T-helper 2 cell (primary cell): ENCODE results near the gene NOL3.

ENCODE experiments used
- DNase-seq, 5 experiments: peaks; one replicate each; pipeline versions ENCODE4 v3.0.0 to v3.0.0-alpha.2; 2012 to 2022

NOL3 gene

DNA sequence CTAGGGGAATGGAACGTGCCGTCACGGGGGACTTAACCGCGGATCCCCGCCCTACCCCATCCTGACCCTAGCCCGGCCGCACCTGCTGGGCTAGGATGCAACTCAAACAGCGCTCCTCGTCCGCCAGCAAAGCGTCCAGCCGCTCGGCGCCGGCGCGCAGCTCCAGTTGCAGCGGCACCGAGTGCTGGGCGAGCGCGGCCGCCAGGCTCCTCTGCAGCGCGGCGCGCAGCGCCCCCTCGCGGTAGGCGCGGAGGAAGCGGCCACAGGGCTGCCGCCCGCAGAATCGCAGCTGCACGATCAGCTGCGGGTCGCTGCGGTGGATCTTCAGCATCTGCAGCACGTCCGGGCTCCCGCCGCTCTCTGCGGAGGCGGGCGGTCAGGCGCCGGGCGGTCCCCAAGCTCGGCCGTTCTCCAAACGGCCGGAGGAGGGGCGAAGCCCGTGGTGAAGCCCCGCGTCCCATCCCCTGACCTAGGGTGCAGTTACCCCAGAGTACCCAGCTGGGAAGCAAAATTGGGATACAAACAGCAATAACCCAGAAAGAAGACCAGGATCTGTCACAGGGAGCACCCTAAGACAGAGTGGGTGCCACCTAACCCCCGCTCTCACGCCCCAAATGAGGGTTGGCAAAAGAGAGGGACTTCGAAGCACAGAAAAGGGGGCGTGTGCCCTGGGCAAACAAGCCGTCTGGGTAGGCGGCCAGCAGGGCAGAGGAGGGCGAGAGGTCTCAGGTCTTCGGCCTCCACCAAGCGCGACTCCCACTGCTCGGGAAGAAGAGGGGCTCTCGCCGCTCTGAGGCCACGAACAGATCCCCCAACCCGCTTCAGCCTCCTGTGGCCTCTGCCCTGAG, 14.8 kb upstream of the NOL3 start:
- DNase-seq = peak; percentile 63 to 80 (median 70)

GRCh38 chr16:67156143-67156844, 14.0 kb upstream of the NOL3 start:
- no peak for DNase-seq

GRCh38 chr16:67157106-67157748, 13.1 kb upstream of the NOL3 start:
- DNase-seq = no peak

DNA sequence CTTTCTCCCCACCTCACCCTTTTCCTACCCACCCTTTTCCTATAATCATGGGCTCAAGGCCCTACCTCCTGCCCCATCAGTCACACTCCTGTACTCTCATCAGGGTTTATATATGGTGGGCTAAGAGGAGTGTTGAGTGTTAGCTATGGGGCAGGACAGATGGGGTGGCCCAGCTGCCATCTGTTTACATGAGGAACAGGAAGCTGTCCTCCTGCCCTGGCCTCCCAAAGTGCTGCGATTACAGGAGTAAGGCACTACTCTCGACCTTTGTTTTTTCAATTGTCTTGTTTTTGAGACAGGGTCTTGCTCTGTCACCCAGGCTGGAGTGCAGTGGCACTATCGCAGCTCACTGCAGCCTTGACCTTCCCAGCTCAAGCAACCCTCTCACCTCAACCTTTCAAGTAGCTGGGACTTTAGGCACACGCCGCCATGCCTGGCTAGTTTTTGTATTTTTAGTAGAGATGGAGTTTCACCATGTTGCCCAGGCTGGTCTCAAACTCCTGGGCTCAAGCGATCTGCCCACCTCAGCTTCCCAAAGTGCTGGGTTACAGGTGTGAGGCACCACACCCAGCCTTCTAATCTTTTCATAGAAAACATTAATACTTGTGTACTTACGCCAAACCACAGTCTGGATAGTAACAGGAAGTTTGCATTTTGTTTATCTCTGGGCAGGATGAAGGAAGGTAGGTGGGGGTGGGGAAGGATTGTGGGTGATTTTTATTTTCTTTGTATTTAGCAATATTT, 12.3 kb upstream of the NOL3 start:
- DNase-seq = peak in 2 of 5 experiments; percentile 40 to 62

DNA sequence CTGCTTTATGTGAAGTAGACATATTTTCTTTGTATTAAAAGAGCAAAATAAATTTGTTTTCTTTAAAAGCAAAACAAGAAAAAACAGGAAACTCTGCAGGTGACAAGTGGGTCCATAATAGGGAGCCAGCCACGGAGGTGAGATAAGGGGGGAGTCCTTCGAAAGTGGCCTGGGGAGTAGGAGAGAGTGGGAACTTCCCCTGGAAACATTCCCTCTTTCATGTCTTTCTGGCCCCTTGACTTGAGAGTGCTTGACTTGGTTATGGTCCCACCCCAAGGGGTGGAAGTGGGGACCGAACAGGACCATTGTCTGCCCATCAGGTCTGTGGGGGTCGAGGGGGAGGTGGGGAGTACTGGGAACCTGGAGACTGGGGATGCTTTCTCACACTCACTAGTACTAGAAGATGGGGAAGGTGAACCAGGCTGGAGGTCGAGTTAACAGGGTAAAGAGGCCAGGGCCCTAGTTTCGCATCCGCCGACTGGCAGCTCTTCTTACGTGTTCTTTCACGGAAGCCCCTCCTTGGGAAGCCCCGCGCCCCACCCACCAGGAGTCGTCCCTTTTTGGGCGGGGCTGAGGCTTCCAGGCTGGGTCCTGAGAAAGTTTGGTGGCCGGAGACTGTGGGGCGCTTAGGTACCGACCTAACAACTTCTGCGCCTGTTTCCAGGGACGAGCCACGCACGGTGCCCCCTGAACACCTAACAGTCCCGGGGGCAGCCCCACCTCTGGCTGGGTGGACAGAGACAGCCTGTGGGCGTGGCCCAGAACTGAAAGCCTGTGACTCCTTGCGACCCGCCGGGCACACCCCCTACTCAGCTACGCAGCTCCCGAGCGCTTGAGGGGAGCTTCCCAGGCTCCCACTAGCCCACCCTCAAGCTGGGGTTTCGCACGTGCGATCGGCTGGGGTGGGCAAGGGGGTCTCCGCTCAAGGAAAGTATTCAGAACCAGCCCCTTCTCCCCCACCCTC, 11.4 kb upstream of the NOL3 start:
- peak; percentile 54 to 90 (median 74) for DNase-seq

DNA sequence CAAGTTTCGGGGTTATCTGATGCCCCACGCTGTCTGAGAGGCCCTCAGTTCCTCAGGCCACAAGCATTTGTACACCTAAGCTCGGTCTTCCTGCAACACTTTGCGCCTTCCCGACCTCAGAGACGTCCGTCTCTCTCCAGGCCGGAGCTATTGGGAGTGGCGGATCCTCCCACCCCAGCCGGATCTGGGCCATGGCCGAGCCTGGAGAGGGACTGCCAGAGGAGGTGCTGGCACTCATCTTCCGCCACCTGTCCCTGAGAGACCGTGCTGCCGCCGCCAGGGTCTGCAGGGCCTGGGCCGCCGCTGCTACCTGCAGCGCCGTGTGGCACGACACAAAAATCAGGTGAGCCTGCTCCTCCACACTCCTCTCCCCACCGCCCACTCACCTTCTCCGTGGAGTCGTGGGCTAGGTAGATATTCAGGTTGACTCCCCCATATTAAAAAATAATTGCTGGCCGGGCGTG, 8.7 kb upstream of the NOL3 start:
- no peak for DNase-seq

DNA sequence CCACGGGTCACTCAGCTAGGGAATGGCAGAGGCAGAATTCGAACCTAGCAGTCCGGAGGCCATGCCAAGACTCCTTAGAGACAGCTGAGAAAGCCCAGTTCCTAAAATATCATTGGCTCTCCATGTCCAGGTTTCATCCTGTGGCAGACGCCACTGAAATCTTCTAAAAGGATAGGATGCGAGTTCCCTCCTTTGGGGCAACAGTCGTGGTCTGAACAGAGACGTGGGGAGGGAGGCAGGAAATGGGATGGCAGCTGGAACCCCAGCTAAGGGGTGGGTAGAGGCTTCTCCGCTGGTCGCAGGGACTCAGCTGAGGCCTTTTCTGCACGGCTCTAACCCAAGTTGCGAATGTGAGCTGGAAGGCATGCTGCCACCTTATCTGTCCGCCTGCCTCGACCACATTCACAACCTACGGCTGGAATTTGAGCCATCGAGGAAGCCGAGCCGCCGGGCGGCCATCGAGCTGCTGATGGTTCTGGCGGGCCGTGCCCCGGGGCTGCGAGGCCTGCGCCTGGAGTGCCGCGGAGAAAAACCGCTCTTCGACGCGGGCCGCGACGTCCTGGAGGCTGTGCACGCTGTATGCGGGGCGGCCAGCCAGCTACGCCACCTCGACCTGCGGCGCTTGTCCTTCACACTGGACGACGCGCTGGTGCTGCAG, 7.7 kb upstream of the NOL3 start:
- DNase-seq = no peak

DNA sequence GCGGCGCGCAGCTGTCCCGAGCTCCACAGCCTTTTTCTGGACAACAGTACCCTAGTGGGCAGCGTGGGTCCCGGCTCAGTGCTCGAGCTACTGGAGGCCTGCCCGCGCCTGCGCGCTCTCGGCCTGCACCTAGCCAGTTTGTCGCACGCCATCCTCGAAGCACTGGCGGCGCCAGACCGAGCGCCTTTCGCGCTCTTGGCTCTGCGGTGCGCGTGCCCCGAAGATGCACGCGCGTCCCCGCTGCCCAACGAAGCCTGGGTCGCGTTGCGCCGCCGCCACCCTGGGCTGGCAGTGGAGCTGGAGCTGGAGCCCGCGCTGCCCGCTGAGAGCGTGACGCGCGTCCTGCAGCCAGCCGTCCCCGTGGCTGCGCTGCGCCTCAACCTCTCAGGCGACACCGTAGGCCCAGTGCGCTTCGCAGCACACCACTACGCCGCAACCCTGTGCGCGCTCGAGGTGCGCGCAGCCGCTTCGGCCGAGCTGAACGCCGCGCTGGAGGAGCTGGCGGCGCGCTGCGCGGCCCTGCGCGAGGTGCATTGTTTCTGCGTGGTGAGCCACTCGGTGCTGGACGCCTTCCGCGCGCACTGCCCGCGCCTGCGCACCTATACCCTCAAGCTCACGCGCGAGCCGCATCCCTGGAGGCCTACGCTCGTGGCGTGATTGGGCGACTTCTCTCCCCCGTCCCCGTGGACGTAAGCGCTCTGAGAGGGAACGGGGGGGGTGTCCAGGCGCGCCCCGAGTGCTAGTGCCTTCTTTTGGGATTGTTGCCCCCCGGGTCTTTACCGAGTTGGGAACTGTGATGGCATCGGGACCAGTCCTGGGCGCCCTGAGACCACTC, 7.0 kb upstream of the NOL3 start:
- DNase-seq = peak in 1 of 5 experiments; percentile 90

GRCh38 chr16:67163999-67164558, 6.3 kb upstream of the NOL3 start:
- no peak for DNase-seq

DNA sequence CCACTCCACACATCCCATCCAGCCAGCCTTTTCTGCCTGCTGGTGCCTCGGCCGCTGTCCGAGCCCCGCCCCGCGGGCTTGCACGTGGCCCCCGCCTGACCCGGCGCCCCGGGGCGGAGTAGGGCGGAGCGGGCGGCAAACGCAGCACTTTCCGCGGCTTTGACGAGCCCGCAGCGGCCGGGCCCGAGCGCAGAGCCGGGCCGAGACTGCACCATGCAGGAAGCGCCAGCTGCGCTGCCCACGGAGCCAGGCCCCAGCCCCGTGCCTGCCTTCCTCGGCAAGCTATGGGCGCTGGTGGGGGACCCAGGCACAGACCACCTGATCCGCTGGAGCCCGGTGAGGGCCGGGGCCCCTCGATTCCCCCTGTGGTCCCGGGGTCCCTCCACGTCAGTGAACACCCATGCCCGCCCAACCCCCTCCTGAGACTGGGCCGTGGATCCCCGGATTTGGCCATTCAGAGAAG, 5.7 kb upstream of the NOL3 start, which contains the start of gene HSF4:
Gene HSF4 (plus strand): TSS at position 147 of the 463 bp plus-strand sequence. CDS start 67 bp downstream, at position 214.
- DNase-seq = no peak

DNA sequence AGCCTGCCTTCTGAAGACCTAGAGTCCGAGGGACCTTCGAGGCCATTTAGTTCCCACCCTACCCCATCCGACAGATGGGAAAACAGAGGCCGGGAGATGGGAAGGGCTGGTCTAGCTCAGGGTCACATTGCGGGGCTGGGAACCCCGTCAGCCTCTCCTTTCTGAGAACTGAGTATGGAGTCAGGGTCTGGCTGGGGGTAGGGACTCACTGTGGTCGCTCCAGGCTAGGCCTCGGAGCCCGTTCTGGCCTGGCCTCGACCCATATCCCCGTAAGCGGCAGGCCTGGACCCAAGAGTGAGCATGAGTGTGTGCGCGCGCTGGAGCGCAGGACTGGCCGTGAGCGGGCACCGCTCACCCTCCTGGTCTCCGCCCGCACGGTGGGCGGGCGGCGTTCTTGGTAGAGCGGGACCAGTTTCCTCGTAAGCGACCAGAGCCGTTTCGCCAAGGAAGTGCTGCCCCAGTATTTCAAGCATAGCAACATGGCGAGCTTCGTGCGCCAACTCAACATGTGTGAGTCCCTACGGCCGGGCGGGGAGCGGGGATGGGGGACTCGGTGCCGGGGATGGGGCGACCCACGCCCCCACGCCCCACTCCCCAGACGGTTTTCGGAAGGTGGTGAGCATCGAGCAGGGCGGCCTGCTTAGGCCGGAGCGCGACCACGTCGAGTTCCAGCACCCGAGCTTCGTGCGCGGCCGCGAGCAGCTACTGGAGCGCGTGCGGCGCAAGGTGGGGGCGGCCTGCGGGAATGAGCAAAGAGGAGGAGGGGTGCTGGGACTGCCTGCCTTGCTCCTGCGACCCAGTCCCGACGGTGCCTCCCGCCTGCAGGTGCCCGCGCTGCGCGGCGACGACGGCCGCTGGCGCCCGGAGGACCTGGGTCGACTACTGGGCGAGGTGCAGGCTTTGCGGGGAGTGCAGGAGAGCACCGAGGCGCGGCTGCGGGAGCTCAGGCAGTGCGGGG, 4.9 kb upstream of the NOL3 start:
- no peak for DNase-seq

- DNase-seq = no peak
Measured at GRCh38 chr16:67166110-67166547, 4.2 kb upstream of the NOL3 start.

DNA sequence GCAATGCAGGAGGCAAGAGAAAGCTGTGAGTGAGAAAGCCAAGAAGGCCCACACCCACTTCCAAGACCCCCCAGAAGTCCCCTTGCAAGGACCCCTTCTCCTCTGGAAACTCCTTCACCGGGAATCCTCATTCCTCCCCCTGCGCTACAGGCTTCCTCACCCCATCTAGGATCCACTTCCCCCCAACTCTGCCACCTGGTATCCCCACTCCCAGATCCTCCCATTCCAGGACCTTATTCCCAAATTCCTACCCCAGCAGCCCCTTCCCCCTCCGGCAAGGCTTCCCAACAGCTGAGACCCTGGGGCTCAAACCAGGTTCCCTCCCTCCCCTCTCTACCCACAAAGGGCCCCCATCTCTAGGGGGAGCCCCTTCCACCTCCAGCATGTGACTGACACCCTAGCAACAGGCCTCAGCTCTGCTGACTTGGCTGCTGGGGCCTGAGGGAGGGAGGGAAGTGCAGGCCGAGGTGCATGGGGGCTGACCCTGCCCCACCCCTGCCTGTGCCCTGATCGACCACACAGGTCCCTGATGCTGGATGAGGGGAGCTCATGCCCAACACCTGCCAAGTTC, 3.7 kb upstream of the NOL3 start:
- no peak for DNase-seq

DNA sequence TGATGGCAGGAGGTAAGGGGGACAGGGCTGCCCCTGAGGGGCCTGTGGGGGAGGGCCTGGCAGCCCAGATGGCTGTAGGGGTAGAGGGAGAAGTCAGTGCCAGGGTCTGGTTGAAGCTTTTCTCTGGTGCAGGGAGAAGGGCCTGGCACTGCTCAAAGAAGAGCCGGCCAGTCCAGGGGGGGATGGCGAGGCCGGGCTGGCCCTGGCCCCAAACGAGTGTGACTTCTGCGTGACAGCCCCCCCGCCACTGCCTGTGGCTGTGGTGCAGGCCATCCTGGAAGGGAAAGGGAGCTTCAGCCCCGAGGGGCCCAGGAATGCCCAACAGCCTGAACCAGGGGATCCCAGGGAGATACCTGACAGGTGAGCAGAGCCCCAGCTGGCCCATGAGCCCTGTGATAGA, 2.8 kb upstream of the NOL3 start:
- DNase-seq = no peak

GRCh38 chr16:67169011-67169451, 1.3 kb upstream of the NOL3 start:
- DNase-seq = no peak

DNA sequence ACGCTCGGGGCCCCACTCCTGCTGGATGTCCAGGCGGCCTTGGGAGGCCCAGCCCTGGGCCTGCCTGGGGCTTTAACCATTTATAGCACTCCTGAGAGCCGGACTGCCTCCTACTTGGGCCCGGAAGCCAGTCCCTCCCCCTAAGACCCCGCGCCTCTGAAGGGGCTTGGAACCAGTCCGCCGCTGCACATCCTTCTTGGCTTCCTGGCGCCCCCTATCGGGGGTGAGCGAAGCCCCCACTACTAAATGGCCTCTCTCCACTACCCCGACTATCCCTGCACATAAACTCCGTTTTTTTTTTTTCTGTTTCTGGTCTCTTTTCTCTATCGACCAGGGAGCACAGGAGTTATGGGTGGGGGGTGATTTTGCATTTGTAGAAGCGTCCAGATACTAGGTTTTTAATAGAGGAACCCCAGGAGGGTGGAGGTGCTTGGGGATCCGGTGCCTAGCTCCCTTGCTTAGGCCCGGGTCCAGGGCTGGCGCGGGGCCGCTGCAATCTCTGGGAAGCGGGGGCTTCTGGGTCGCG, 633 bp upstream of the NOL3 start:
- DNase-seq = no peak

DNA sequence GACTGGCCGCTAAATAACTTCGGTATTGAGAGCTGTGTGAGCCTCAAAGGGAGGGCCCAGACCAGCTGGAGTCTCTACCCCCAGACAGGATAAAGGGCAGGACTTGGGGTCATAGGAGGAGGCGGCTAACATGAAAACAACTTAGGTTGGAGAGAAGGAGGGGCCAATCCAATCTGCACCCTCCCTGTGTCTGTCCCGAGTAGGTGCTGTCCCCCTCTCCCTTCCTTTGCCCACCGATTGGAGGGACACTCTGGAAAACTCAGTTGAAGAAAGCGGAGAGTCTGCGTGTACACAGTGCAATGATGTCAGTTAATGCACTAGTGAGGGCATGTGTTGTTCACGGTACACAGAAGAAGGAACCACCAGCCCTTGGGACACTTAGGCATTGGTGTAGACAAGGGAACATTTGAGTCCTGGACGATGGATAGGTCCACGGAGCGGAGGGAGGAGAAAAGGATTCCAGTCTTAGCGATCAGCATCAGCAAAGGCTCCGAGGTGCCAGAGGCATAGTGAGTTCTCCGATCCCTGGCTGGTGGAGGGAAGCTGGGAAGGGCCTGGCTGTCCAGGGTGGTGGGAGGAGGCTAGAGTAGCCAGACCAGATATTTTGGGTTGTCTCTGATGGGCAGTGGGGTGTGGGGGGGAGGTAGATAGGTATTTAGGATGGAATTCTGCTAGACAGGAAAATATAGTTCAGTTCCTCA, 761 bp downstream of the NOL3 start:
- DNase-seq = no peak
